HCT116 (cell line): ENCODE measurements around the gene NDUFAF2.
A peak's percentile ranks its signal among the peaks of the same experiment; 100 is the strongest.

Experiments
- CBX3 ChIP-seq: IDR thresholded peaks from 2 replicates; pipeline ENCODE4 v1.6.1; 2012; ENCODE audit warnings: low read depth
- CEBPB ChIP-seq: IDR thresholded peaks from 2 replicates; pipeline ENCODE4 v1.6.1; 2012; ENCODE audit warnings: low read depth
- ELF1 ChIP-seq: IDR thresholded peaks from 2 replicates; pipeline ENCODE4 v1.6.1; 2012; ENCODE audit warnings: low read depth, borderline replicate concordance
- EZH2 ChIP-seq: fragments of 200-600 bp; sonication (generic); IDR thresholded peaks from 2 replicates; pipeline ENCODE4 v1.6.1; 2017; ENCODE audit warnings: antibody characterized with exemption, mixed run types
- JUND ChIP-seq: IDR thresholded peaks from 2 replicates; pipeline ENCODE4 v1.6.1; 2012
- POLR2A ChIP-seq: IDR thresholded peaks from 2 replicates; pipeline ENCODE4 v1.7.0; 2011; ENCODE audit warnings: borderline replicate concordance; ENCODE audit not compliant: insufficient read depth, insufficient read length; ENCODE audit errors: extremely low read depth
- POLR2AphosphoS5 ChIP-seq: IDR thresholded peaks from 2 replicates; pipeline ENCODE4 v1.6.1; 2011; ENCODE audit warnings: mild to moderate bottlenecking, low read depth, low read length, moderate library complexity
- RAD21 ChIP-seq: IDR thresholded peaks from 2 replicates; pipeline ENCODE4 v1.6.1; 2012; ENCODE audit warnings: low read depth, mild to moderate bottlenecking
- REST ChIP-seq: IDR thresholded peaks from 2 replicates; pipeline ENCODE4 v1.6.1; 2012; ENCODE audit warnings: low read depth
- SIN3A ChIP-seq: IDR thresholded peaks from 2 replicates; pipeline ENCODE4 v1.6.1; 2012; ENCODE audit warnings: low read depth
- SP1 ChIP-seq: IDR thresholded peaks from 2 replicates; pipeline ENCODE4 v1.6.1; 2012; ENCODE audit warnings: low read depth
- ZNF274 ChIP-seq: fragments of 200-500 bp; sonication (Bioruptor generic); IDR thresholded peaks from 2 replicates; pipeline ENCODE4 v1.6.1; 2014; ENCODE audit warnings: mild to moderate bottlenecking, low read depth, low read length, inconsistent platforms
- TF ChIP-seq, protein P1 (sequence below), 3 experiments: fragments of 200-600 bp in 1 of 3; sonication (generic) in 1 of 3; IDR thresholded peaks in 2 of 3; conservative IDR thresholded peaks in 1 of 3; 2 replicates each; pipeline ENCODE4 v1.5.1; 2012 to 2017; ENCODE audit warnings: low read depth in 2 of 3, low read length in 2 of 3, antibody characterized with exemption in 1 of 3, borderline replicate concordance in 1 of 3, control low read depth in 1 of 3, mild to moderate bottlenecking in 1 of 3, mixed read lengths in 1 of 3, mixed run types in 1 of 3, moderate library complexity in 1 of 3; ENCODE audit not compliant: insufficient read depth in 1 of 3
- TF ChIP-seq, protein P2 (sequence below): IDR thresholded peaks from 2 replicates; pipeline ENCODE4 v1.6.1; 2012

- TF ChIP-seq, protein P1, sequence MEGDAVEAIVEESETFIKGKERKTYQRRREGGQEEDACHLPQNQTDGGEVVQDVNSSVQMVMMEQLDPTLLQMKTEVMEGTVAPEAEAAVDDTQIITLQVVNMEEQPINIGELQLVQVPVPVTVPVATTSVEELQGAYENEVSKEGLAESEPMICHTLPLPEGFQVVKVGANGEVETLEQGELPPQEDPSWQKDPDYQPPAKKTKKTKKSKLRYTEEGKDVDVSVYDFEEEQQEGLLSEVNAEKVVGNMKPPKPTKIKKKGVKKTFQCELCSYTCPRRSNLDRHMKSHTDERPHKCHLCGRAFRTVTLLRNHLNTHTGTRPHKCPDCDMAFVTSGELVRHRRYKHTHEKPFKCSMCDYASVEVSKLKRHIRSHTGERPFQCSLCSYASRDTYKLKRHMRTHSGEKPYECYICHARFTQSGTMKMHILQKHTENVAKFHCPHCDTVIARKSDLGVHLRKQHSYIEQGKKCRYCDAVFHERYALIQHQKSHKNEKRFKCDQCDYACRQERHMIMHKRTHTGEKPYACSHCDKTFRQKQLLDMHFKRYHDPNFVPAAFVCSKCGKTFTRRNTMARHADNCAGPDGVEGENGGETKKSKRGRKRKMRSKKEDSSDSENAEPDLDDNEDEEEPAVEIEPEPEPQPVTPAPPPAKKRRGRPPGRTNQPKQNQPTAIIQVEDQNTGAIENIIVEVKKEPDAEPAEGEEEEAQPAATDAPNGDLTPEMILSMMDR (IDR thresholded peaks at IDR 0.05 in 2 of 3, conservative IDR thresholded peaks at IDR 0.05 in 1 of 3; ENCODE audit: borderline replicate concordance in 1 of 3, insufficient read depth in 1 of 3, low read depth in 2 of 3, low read length in 2 of 3), result no peak
- no peak for TF ChIP-seq SIN3A
- TF ChIP-seq EZH2, result no peak
- no peak for TF ChIP-seq REST
- no peak for TF ChIP-seq JUND
- TF ChIP-seq POLR2A, result no peak
- no peak for TF ChIP-seq ZNF274
- no peak for TF ChIP-seq SP1
- TF ChIP-seq ELF1, result no peak
- TF ChIP-seq, protein P2, sequence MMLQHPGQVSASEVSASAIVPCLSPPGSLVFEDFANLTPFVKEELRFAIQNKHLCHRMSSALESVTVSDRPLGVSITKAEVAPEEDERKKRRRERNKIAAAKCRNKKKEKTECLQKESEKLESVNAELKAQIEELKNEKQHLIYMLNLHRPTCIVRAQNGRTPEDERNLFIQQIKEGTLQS, result no peak
- TF ChIP-seq POLR2AphosphoS5, result no peak
- no peak for TF ChIP-seq RAD21
- TF ChIP-seq CBX3, result peak; percentile 32; the same call in 1 of the 2 replicates
- no peak for TF ChIP-seq CEBPB
Observed at GRCh38 chr5:60955239-60955638, 10.2 kb downstream of the NDUFAF2 start.
